IMR-90 (cell line): ENCODE data around the gene ZCCHC12. TPM values are rescaled to one million over a fixed set of nuclear protein-coding genes. Genes with fewer than 3 reads are reported as not detected.

Experiments used
- ATAC-seq: fragments of 200-7000 bp; cut with Tn5 transposase; 2 replicates; pipeline ENCODE4 v1.9.1; 2020; ENCODE audit warnings: low read depth, mild to moderate bottlenecking, moderate library complexity
- BruUV-seq: library from RNA; stranded (reverse); fragments of 400-500 nt; replicated peaks from 2 replicates; lab custom pipeline; 2021; lab: Mats Ljungman, UMichigan
- CTCF ChIA-PET: fragments of 300-600 bp; formaldehyde crosslinking; extraction: SDS; loops from one replicate; lab custom pipeline; 2021; ENCODE audit warnings: antibody characterized with exemption; lab: Yijun Ruan, JAX
- POLR2A ChIA-PET: fragments of 300-600 bp; sonication (Branson Sonifier 250); formaldehyde crosslinking; loops from one replicate; lab custom pipeline; 2022; ENCODE audit warnings: antibody characterized with exemption; ENCODE audit not compliant: unreplicated experiment; lab: Charles Lee
- DNase-seq: peaks from one replicate; pipeline ENCODE4 v3.0.0; 2013
- H2AFZ ChIP-seq: replicated peaks from 2 replicates; pipeline ENCODE3; 2013; ENCODE audit warnings: low read length, mild to moderate bottlenecking; ENCODE audit not compliant: poor library complexity
- H2AK5ac ChIP-seq: 2 replicates; pipeline ENCODE4 v1.6.1; 2013; ENCODE audit warnings: low read depth, low read length, inconsistent platforms
- H2AK9ac ChIP-seq: replicated peaks from 2 replicates; pipeline ENCODE3; 2013; ENCODE audit warnings: mild to moderate bottlenecking, low read depth, low read length, moderate library complexity; ENCODE audit not compliant: poor library complexity
- H2BK120ac ChIP-seq: 2 replicates; pipeline ENCODE4 v1.6.1; 2013; ENCODE audit warnings: low read depth, low read length, inconsistent platforms
- H2BK15ac ChIP-seq: 3 replicates; pipeline ENCODE4 v1.6.1; 2013; ENCODE audit warnings: low read depth, low read length, inconsistent platforms
- H2BK20ac ChIP-seq: 2 replicates; pipeline ENCODE4 v1.6.1; 2013; ENCODE audit warnings: low read depth, mild to moderate bottlenecking, inconsistent platforms, low read length, moderate library complexity
- H2BK5ac ChIP-seq: 2 replicates; pipeline ENCODE4 v1.6.1; 2013; ENCODE audit warnings: mild to moderate bottlenecking, low read depth, low read length, inconsistent platforms; ENCODE audit not compliant: poor library complexity, severe bottlenecking
- H3K14ac ChIP-seq: replicated peaks from 2 replicates; pipeline ENCODE4 v1.6.1; 2013; ENCODE audit warnings: low read depth, low read length, inconsistent platforms
- H3K18ac ChIP-seq: 2 replicates; pipeline ENCODE4 v1.6.1; 2013; ENCODE audit warnings: low read depth, low read length, control low read depth
- H3K23ac ChIP-seq: 2 replicates; pipeline ENCODE4 v1.6.1; 2013; ENCODE audit warnings: low read depth, low read length, inconsistent platforms
- H3K27ac ChIP-seq: 2 replicates; pipeline ENCODE4 v1.5.1; 2013; ENCODE audit warnings: mild to moderate bottlenecking, control low read depth, low read length; ENCODE audit not compliant: insufficient read depth
- H3K27me3 ChIP-seq: 2 replicates; pipeline ENCODE4 v1.6.1; 2013; ENCODE audit warnings: low read length; ENCODE audit not compliant: control insufficient read depth, insufficient read depth
- H3K36me3 ChIP-seq: 2 replicates; pipeline ENCODE4 v1.6.1; 2013; ENCODE audit warnings: low read length, mixed read lengths; ENCODE audit not compliant: control insufficient read depth, insufficient read depth
- H3K4ac ChIP-seq: 2 replicates; pipeline ENCODE4 v1.6.1; 2013; ENCODE audit warnings: low read depth, low read length, inconsistent platforms
- H3K4me1 ChIP-seq: 2 replicates; pipeline ENCODE4 v1.6.1; 2013; ENCODE audit warnings: low read length, mixed read lengths; ENCODE audit not compliant: control insufficient read depth, insufficient read depth
- H3K4me2 ChIP-seq: 2 replicates; pipeline ENCODE4 v1.6.1; 2013; ENCODE audit warnings: low read depth, mild to moderate bottlenecking, control low read depth, low read length, moderate library complexity
- H3K4me3 ChIP-seq: 2 replicates; pipeline ENCODE4 v1.5.1; 2013; ENCODE audit warnings: low read depth, mild to moderate bottlenecking, control low read depth, low read length, moderate library complexity; ENCODE audit not compliant: insufficient read depth
- H3K56ac ChIP-seq: 2 replicates; pipeline ENCODE4 v1.6.1; 2013; ENCODE audit warnings: low read length, inconsistent platforms; ENCODE audit not compliant: insufficient read depth; ENCODE audit errors: extremely low read depth
- H3K79me1 ChIP-seq, 2 experiments: 2 replicates each; pipeline ENCODE4 v1.6.1; 2013; ENCODE audit warnings: low read length in 2 of 2, inconsistent platforms in 1 of 2, low read depth in 1 of 2
- H3K9ac ChIP-seq: 2 replicates; pipeline ENCODE4 v1.6.1; 2013; ENCODE audit warnings: low read depth, low read length, control low read depth
- H3K9me1 ChIP-seq: 2 replicates; pipeline ENCODE4 v1.6.1; 2013; ENCODE audit warnings: low read length, inconsistent platforms; ENCODE audit not compliant: insufficient read depth
- H3K9me3 ChIP-seq: 2 replicates; pipeline ENCODE4 v1.6.1; 2013; ENCODE audit warnings: low read length; ENCODE audit not compliant: control insufficient read depth, insufficient read depth
- H4K20me1 ChIP-seq: 2 replicates; pipeline ENCODE4 v1.6.1; 2013; ENCODE audit warnings: low read length, inconsistent platforms; ENCODE audit not compliant: insufficient read depth
- H4K5ac ChIP-seq: 2 replicates; pipeline ENCODE4 v1.6.1; 2013; ENCODE audit warnings: mild to moderate bottlenecking, low read depth, low read length, control low read depth
- H4K8ac ChIP-seq, 2 experiments: 2 replicates each; pipeline ENCODE4 v1.6.1; 2013; ENCODE audit warnings: low read depth in 2 of 2, low read length in 2 of 2, control low read depth in 1 of 2, inconsistent platforms in 1 of 2
- H4K91ac ChIP-seq: 2 replicates; pipeline ENCODE4 v1.6.1; 2013; ENCODE audit warnings: low read depth, low read length, inconsistent platforms; ENCODE audit not compliant: insufficient read depth
- BHLHE40 ChIP-seq: fragments of 150-350 bp; IDR thresholded peaks from 2 replicates; pipeline ENCODE4 v1.6.1; 2016; ENCODE audit warnings: mild to moderate bottlenecking, low read depth, low read length
- CEBPB ChIP-seq: IDR thresholded peaks from 2 replicates; pipeline ENCODE4 v1.6.1; 2012; ENCODE audit warnings: low read depth, low read length, improper control_type of control experiment
- CTCF ChIP-seq: conservative IDR thresholded peaks from 2 replicates; pipeline ENCODE4 v1.5.1; 2012; ENCODE audit warnings: mild to moderate bottlenecking, low read depth, low read length, improper control_type of control experiment
- FOS ChIP-seq: fragments of 150-350 bp; IDR thresholded peaks from 2 replicates; pipeline ENCODE4 v1.6.1; 2016; ENCODE audit warnings: low read depth, low read length
- MAZ ChIP-seq: IDR thresholded peaks from 2 replicates; pipeline ENCODE4 v1.6.1; 2012; ENCODE audit warnings: low read depth, mild to moderate bottlenecking, low read length, improper control_type of control experiment, moderate library complexity, borderline replicate concordance
- POLR2A ChIP-seq: IDR thresholded peaks from 2 replicates; pipeline ENCODE4 v1.6.1; 2012; ENCODE audit warnings: mild to moderate bottlenecking, low read depth, low read length
- RAD21 ChIP-seq: IDR thresholded peaks from 2 replicates; pipeline ENCODE4 v1.6.1; 2012; ENCODE audit warnings: low read length, improper control_type of control experiment
- SMC3 ChIP-seq: fragments of 150-350 bp; IDR thresholded peaks from 2 replicates; pipeline ENCODE4 v1.6.1; 2016; ENCODE audit warnings: low read depth, mild to moderate bottlenecking, antibody characterized with exemption, low read length, moderate library complexity
- USF2 ChIP-seq: fragments of 150-350 bp; IDR thresholded peaks from 2 replicates; pipeline ENCODE4 v1.6.1; 2017; ENCODE audit warnings: mild to moderate bottlenecking, antibody characterized with exemption, low read length, low read depth
- WGBS, 2 experiments: methylation state at CpG; one replicate each; pipeline versions ENCODE4 v1.1.5 to v1.1.7; 2013; ENCODE audit warnings: missing lambda C conversion rate in 2 of 2; ENCODE audit not compliant: insufficient read length in 1 of 2; ENCODE audit errors: extremely low coverage in 2 of 2; 5-methylcytosine and 5-hydroxymethylcytosine counted together
- dilution Hi-C: fragments of 300-500 bp; cut with HindIII; formaldehyde crosslinking; loops from one replicate; pipeline ENCODE4 v1.14.3; 2018; ENCODE audit warnings: low sequenced_read_pairs; ENCODE audit not compliant: unreplicated experiment
- in situ Hi-C: fragments of 300-500 bp; cut with MboI; formaldehyde crosslinking; loops from 3 replicates; pipeline ENCODE4 v1.14.3; 2019; ENCODE audit warnings: low sequenced_read_pairs, inconsistent platforms, mixed read lengths
- intact Hi-C: fragments of 100-400 bp; cut with micrococcal nuclease; formaldehyde crosslinking; loops from 2 replicates; pipeline ENCODE4 v1.10.0; 2022
- polyA plus RNA-seq, 3 experiments: library from polyadenylated mRNA; depleted of rRNA; stranded (reverse); fragments of >200 nt; gene quantifications; 2 replicates each; pipeline ENCODE4 v1.2.3, GENCODE V29; 2012; ENCODE audit warnings: low replicate concordance in 1 of 3
- total RNA-seq: library from RNA; depleted of rRNA; stranded (reverse); fragments of >200 nt; gene quantifications from 2 replicates; pipeline ENCODE4 v1.2.3, GENCODE V29; 2012

Gene ZCCHC12
- total and polyA plus RNA-seq, 2 of the 4 experiments (the other 2 are of a cell fraction), result under 0.01 to 0.07 TPM

GRCh38 chrX:118847676-118848075 is 24.1 kb downstream of the ZCCHC12 start:
- Histone ChIP-seq H2AFZ (no peak overlapping the region), H3K4me1 (no peaks in the 10 kb centered on the region), H3K18ac (no peak overlapping the region), H2BK15ac (no peak overlapping the region), H2AK9ac (no peak overlapping the region), H3K9me1 (no peaks in the 10 kb centered on the region), H2BK20ac (no peak overlapping the region), H4K20me1 (no peaks in the 10 kb centered on the region), H4K5ac (no peak overlapping the region), H3K56ac (no peak overlapping the region), H3K4me2 (no peak overlapping the region), H3K23ac (no peak overlapping the region), H3K27ac (no peak overlapping the region), H3K9ac (no peak overlapping the region), H2AK5ac (no peak overlapping the region), H3K27me3 (peaks cover 7% of the 10 kb centered on the region), H3K79me1 (no peaks in the 10 kb centered on the region), H4K91ac (no peak overlapping the region), H3K4me3 (no peak overlapping the region), H2BK5ac (no peak overlapping the region), H4K8ac (no peak overlapping the region), H3K14ac (no peak overlapping the region), H2BK120ac (no peak overlapping the region), H3K4ac (no peak overlapping the region), H3K36me3 (no peaks in the 10 kb centered on the region), H3K9me3 (no peaks in the 10 kb centered on the region)
- no peak for TF ChIP-seq MAZ
- no peak for TF ChIP-seq USF2
- no peak for TF ChIP-seq BHLHE40
- TF ChIP-seq RAD21, result peak; percentile 58
- no peak for TF ChIP-seq CEBPB
- TF ChIP-seq FOS, result no peak
- no peak for TF ChIP-seq POLR2A
- TF ChIP-seq CTCF, result peak; percentile 69
- TF ChIP-seq SMC3, result peak; percentile 36
- BruUV-seq, result no TSS peak
- intact Hi-C loops (loop anchor here (1.0 to 10.0 kb wide), 4 partner anchors 158 to 1367 kb away; no protein-coding TSS in a partner anchor), dilution Hi-C loops (no loop called here), in situ Hi-C loops (loop anchor here (5.0 kb wide), 1 partner anchor 225 kb away; the partner anchor contains the start of gene CT47C1)
- WGBS, 2 experiments, result no CpG with 5 or more reads among the region's 1 CpG
- ATAC-seq, result peak; percentile 75; the same call in 1 of the 2 replicates
- POLR2A ChIA-PET, result no interaction called here
- DNase-seq, result peak; percentile 42
- CTCF ChIA-PET, result interaction anchor here (0.7 to 2.1 kb wide), 6 partner anchors 8 to 219 kb away, joined by 3 to 6 read pairs (median 4); no protein-coding TSS in a partner anchor
